Bronchial epithelial cell (primary cell): ENCODE data around the gene DDAH2. TPM values are rescaled to one million over a fixed set of nuclear protein-coding genes. Genes with fewer than 3 reads are reported as not detected.
A peak's percentile ranks its signal among the peaks of the same experiment; 100 is the strongest.

Experiments used
- DNase-seq: peaks from one replicate; pipeline ENCODE4 v3.0.0-alpha.2; 2010; ENCODE audit warnings: low read depth
- FAIRE-seq: peaks from 2 replicates; lab custom pipeline; 2011; peaks lifted over from hg19 to GRCh38; lab: Jason Lieb, UNC
- H3K27me3 ChIP-seq: 2 replicates; pipeline ENCODE4 v1.5.1; 2011; ENCODE audit warnings: low read length; ENCODE audit not compliant: control insufficient read depth, insufficient read depth
- H3K36me3 ChIP-seq: 2 replicates; pipeline ENCODE4 v1.5.1; 2011; ENCODE audit warnings: low read length; ENCODE audit not compliant: control insufficient read depth, insufficient read depth
- H3K4me3 ChIP-seq: 2 replicates; pipeline ENCODE4 v1.5.1; 2011; ENCODE audit warnings: mild to moderate bottlenecking, low read depth, low read length, control low read depth
- CTCF ChIP-seq: IDR thresholded peaks from 2 replicates; pipeline ENCODE4 v1.5.1; 2011; ENCODE audit warnings: mild to moderate bottlenecking, moderate library complexity, low read length, control low read depth, inconsistent platforms; ENCODE audit not compliant: insufficient read depth, severe bottlenecking
- total RNA-seq: library from RNA; depleted of rRNA; stranded (reverse); fragments of >200 nt; gene quantifications from 2 replicates; pipeline ENCODE4 v1.2.1, GENCODE V29; 2014

Gene DDAH2
- total RNA-seq, 1 donor from 2014 or later, result 14.5 TPM

DNA sequence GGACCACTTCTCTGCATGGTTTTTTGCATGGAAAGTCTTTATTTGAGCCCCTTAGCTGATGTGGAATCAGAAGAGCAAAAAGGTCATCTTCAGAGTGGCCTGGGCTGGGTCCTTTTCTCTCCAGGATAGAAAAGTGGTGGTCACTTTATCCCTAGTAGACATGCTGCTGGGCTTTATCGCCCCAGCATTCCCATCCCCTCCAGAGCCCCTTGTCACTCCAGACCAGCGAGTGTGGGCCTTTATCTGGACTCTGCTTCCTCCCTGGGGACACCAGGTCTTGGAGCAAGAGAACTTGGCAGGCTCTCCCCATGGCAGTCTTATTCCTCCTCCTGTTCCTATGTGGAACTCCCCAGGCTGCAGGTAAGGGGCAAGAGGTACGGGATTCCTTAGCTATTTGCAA lies 22.5 kb downstream of the DDAH2 start, which contains the start of gene LY6G6F:
Gene LY6G6F (plus strand): TSS at position 268 of the 400 bp plus-strand sequence. CDS start 41 bp downstream, at position 309.
- no peak for DNase-seq
- Histone ChIP-seq H3K27me3 (no peaks in the 10 kb centered on the region), H3K36me3 (no peaks in the 10 kb centered on the region), H3K4me3 (no peak within 1 kb of the TSS)
- FAIRE-seq, result no peak
- no peak for TF ChIP-seq CTCF

GRCh38 chr6:31705931-31706330 lies 23.2 kb downstream of the DDAH2 start:
- Histone ChIP-seq H3K4me3 (no peak overlapping the region), H3K27me3 (no peaks in the 10 kb centered on the region)
- no peak for FAIRE-seq

GRCh38 chr6:31702819-31703716 lies 26.0 kb downstream of the DDAH2 start, which contains the start of gene ABHD16A:
TSS of gene ABHD16A (minus strand) at chr6:31703324. CDS start at chr6:31703281, 43 bp downstream.
- Histone ChIP-seq H3K4me3 (peak within 1 kb of the TSS; percentile 88), H3K36me3 (peaks cover 1% of the 10 kb centered on the region), H3K27me3 (no peaks in the 10 kb centered on the region)
- peak; percentile 95 for DNase-seq
- FAIRE-seq, result no peak
- TF ChIP-seq CTCF, result peak; percentile 16

More at GRCh38 chr6:31705931-31706330, 23.2 kb downstream of the DDAH2 start:
- TF ChIP-seq CTCF, result no peak
- DNase-seq, result no peak
- peaks cover under 1% of the 10 kb centered on the region for H3K36me3 ChIP-seq

- no peak for FAIRE-seq
- peaks cover 1% of the 10 kb centered on the region for H3K36me3 ChIP-seq
- no peak for TF ChIP-seq CTCF
- H3K4me3 ChIP-seq, result peak overlapping the region; percentile 88
- H3K27me3 ChIP-seq, result no peaks in the 10 kb centered on the region
- no peak for DNase-seq
Observed at GRCh38 chr6:31702405-31702818, 26.7 kb downstream of the DDAH2 start.

GRCh38 chr6:31701666-31702404 lies 27.3 kb downstream of the DDAH2 start:
- FAIRE-seq, result no peak
- Histone ChIP-seq H3K36me3 (peaks cover 2% of the 10 kb centered on the region), H3K27me3 (no peaks in the 10 kb centered on the region), H3K4me3 (peak overlapping the region; percentile 88)
- TF ChIP-seq CTCF, result no peak
- DNase-seq, result no peak
